ENCODE results near the gene PHAX.
"Not testable (repeated sequence)": the region's sequence is repeated elsewhere in the genome, so short reads cannot be mapped to it uniquely, and the experiment has no call there.

The PHAX gene

GRCh38 chr5:126591549-126591948 is 9.2 kb upstream of the PHAX start:
- no peaks in the 10 kb centered on the region for H3K9me3 Mint-ChIP-seq
- no peak for DNase-seq (ENCODE audit: low spot score in 2 of 2)
- H3K4me1 Mint-ChIP-seq, result peaks cover 11% of the 10 kb centered on the region
- no peak overlapping the region for H3K4me3 Mint-ChIP-seq
- H3K27ac Mint-ChIP-seq, result no peak overlapping the region
- H3K27me3 Mint-ChIP-seq, result peaks cover 5% of the 10 kb centered on the region
- peaks cover 1% of the 10 kb centered on the region for H3K36me3 Mint-ChIP-seq
- ATAC-seq (ENCODE audit: low read depth), result no peak

- peak within 1 kb of the TSS; percentile 91 for H3K4me3 Mint-ChIP-seq
- H3K27ac Mint-ChIP-seq, result no peak within 1 kb of the TSS
- H3K9me3 Mint-ChIP-seq, result no peaks in the 10 kb centered on the region
- ATAC-seq (ENCODE audit: low read depth) (peak; percentile 68), DNase-seq (ENCODE audit: low spot score in 2 of 2) (peak in 1 of 2 donors; percentile 32)
- H3K4me1 Mint-ChIP-seq, result peaks cover 11% of the 10 kb centered on the region
- no peaks in the 10 kb centered on the region for H3K36me3 Mint-ChIP-seq
- peaks cover 5% of the 10 kb centered on the region for H3K27me3 Mint-ChIP-seq
Observed at GRCh38 chr5:126594748-126595485, 5.8 kb upstream of the PHAX start, which contains the start of gene ALDH7A1. ALDH7A1 (minus strand) TSS chr5:126595219; CDS start chr5:126595198, 21 bp downstream.

DNA sequence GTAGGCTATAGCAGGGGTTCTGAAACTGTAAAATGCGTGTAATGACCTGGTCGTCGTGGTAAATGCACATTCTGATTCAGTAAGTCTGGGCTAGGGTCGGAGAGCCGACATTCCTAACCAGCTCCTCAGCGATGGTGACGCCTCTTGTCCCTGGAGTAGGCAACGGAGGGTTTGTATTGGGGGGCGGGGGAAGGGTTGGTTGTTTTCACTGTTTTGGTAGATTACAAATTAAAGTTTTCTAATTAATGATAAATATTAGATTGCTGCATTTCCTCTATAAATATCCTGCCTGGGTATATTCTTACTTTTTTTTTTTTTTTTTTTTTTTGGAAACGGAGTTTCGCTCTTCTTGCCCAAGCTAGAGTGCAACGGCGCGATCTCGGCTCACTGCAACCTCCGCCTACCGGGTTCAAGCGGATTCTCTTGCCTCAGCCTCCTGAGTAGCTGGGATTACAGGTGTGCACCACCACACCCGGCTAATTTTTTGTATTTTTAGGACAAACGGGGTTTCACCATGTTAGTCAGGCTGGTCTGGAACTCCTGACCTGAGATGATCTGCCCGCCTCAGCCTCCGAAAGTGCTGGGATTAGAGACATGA is 5.2 kb upstream of the PHAX start:
- Mint-ChIP-seq H3K27me3 (peaks cover 5% of the 10 kb centered on the region), H3K9me3 (no peaks in the 10 kb centered on the region), H3K4me1 (peaks cover 14% of the 10 kb centered on the region), H3K27ac (no peak overlapping the region), H3K4me3 (peak overlapping the region; percentile 91), H3K36me3 (no peaks in the 10 kb centered on the region)
- DNase-seq (ENCODE audit: low spot score in 2 of 2) (no peak), ATAC-seq (ENCODE audit: low read depth) (peak; percentile 19)

GRCh38 chr5:126597156-126597555 is 3.6 kb upstream of the PHAX start:
- Mint-ChIP-seq H3K27me3 (peaks cover 5% of the 10 kb centered on the region), H3K36me3 (no peaks in the 10 kb centered on the region), H3K4me1 (peaks cover 14% of the 10 kb centered on the region), H3K9me3 (no peaks in the 10 kb centered on the region), H3K4me3 (no peak overlapping the region), H3K27ac (no peak overlapping the region)
- no peak for DNase-seq (ENCODE audit: low spot score in 2 of 2)
- no peak for ATAC-seq (ENCODE audit: low read depth)

GRCh38 chr5:126599499-126599898 is 1.2 kb upstream of the PHAX start:
- H3K9me3 Mint-ChIP-seq, result no peaks in the 10 kb centered on the region
- DNase-seq (ENCODE audit: low spot score in 2 of 2) (no peak), ATAC-seq (ENCODE audit: low read depth) (no peak)
- H3K4me3 Mint-ChIP-seq, result no peak overlapping the region
- H3K27me3 Mint-ChIP-seq, result no peaks in the 10 kb centered on the region
- peaks cover 19% of the 10 kb centered on the region for H3K4me1 Mint-ChIP-seq
- no peak overlapping the region for H3K27ac Mint-ChIP-seq
- peaks cover 9% of the 10 kb centered on the region for H3K36me3 Mint-ChIP-seq

GRCh38 chr5:126599971-126600630 is 646 bp upstream of the PHAX start:
- ATAC-seq (ENCODE audit: low read depth); H3K36me3 Mint-ChIP-seq: not testable (repeated sequence)

GRCh38 chr5:126603402-126603991 is 2.8 kb downstream of the PHAX start:
- DNase-seq (ENCODE audit: low spot score in 2 of 2), result no peak
- H3K27me3 Mint-ChIP-seq, result no peaks in the 10 kb centered on the region

More at GRCh38 chr5:126599971-126600630, 646 bp upstream of the PHAX start:
- peak overlapping the region; percentile 92 for H3K4me3 Mint-ChIP-seq
- peaks cover 14% of the 10 kb centered on the region for H3K4me1 Mint-ChIP-seq
- not testable (repeated sequence) for DNase-seq (ENCODE audit: low spot score in 2 of 2); H3K27me3 Mint-ChIP-seq; H3K9me3 Mint-ChIP-seq
- peak overlapping the region; percentile 52 for H3K27ac Mint-ChIP-seq

GRCh38 chr5:126605525-126605924 is 4.8 kb downstream of the PHAX start:
- Mint-ChIP-seq H3K4me3 (no peak overlapping the region), H3K36me3 (peaks cover 17% of the 10 kb centered on the region), H3K9me3 (no peaks in the 10 kb centered on the region), H3K27ac (peak overlapping the region; percentile 16), H3K4me1 (peaks cover 18% of the 10 kb centered on the region), H3K27me3 (no peaks in the 10 kb centered on the region)
- ATAC-seq (ENCODE audit: low read depth), result no peak
- DNase-seq (ENCODE audit: low spot score in 2 of 2), result no peak

More at GRCh38 chr5:126603402-126603991, 2.8 kb downstream of the PHAX start:
- ATAC-seq (ENCODE audit: low read depth), result no peak
- Mint-ChIP-seq H3K4me3 (no peak overlapping the region), H3K27ac (peak overlapping the region; percentile 82), H3K36me3 (peaks cover 12% of the 10 kb centered on the region), H3K9me3 (no peaks in the 10 kb centered on the region), H3K4me1 (peaks cover 17% of the 10 kb centered on the region)

DNA sequence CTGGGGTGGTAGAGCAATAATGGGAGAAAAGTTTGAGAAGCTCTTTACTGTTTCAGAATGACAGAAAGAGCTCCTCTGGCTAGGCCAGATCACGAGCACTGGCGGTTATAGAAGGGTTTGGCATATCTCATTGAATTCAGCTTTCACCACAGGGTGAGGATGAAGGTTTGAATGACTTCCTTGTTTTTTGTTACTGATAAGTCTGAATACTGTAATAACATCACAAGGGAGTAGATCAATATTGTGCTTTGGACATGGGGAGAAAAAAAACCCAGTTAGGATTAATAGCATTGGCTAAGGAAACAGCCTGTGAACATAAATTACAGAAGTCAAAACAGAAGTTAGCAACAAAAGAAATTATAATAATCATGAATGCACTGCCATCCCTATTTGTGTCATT is 9.4 kb downstream of the PHAX start:
- no peak for DNase-seq (ENCODE audit: low spot score in 2 of 2)
- peaks cover 19% of the 10 kb centered on the region for H3K36me3 Mint-ChIP-seq
- H3K4me3 Mint-ChIP-seq, result no peak overlapping the region
- H3K27ac Mint-ChIP-seq, result peak overlapping the region; percentile 45
- no peak for ATAC-seq (ENCODE audit: low read depth)
- peaks cover 24% of the 10 kb centered on the region for H3K4me1 Mint-ChIP-seq
- no peaks in the 10 kb centered on the region for H3K27me3 Mint-ChIP-seq
- no peaks in the 10 kb centered on the region for H3K9me3 Mint-ChIP-seq

DNA sequence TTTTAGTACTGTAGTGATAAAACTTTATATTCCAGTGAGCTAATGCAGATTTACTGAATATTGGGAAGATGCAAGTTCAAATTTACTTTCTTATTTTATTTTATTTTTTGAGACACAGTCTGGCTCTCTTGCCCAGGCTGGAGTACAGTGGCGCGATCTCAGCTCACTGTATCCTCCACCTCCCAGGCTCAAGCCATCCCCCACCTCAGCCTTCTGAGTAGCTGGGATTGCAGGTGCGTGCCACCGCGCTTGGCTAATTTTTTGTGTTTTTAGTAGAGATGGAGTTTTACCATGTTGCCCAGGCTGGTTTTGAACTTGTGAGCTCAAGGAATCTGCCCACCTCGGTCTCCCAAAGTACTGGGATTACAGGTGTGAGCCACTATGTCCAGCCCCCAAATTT is 9.9 kb downstream of the PHAX start:
- Mint-ChIP-seq H3K36me3 (peaks cover 19% of the 10 kb centered on the region), H3K27me3 (no peaks in the 10 kb centered on the region), H3K4me1 (peaks cover 24% of the 10 kb centered on the region), H3K4me3 (no peak overlapping the region), H3K9me3 (no peaks in the 10 kb centered on the region), H3K27ac (peak overlapping the region; percentile 64)
- DNase-seq (ENCODE audit: low spot score in 2 of 2), result no peak
- no peak for ATAC-seq (ENCODE audit: low read depth)

- no peak for DNase-seq (ENCODE audit: low spot score in 2 of 2)
- no peak for ATAC-seq (ENCODE audit: low read depth)
- no peaks in the 10 kb centered on the region for H3K9me3 Mint-ChIP-seq
- H3K36me3 Mint-ChIP-seq, result peaks cover 26% of the 10 kb centered on the region
- no peaks in the 10 kb centered on the region for H3K27me3 Mint-ChIP-seq
- H3K4me3 Mint-ChIP-seq, result no peak overlapping the region
- peaks cover 18% of the 10 kb centered on the region for H3K4me1 Mint-ChIP-seq
- H3K27ac Mint-ChIP-seq, result peak overlapping the region; percentile 82
Observed at GRCh38 chr5:126613941-126614592, 13.3 kb downstream of the PHAX start.

DNA sequence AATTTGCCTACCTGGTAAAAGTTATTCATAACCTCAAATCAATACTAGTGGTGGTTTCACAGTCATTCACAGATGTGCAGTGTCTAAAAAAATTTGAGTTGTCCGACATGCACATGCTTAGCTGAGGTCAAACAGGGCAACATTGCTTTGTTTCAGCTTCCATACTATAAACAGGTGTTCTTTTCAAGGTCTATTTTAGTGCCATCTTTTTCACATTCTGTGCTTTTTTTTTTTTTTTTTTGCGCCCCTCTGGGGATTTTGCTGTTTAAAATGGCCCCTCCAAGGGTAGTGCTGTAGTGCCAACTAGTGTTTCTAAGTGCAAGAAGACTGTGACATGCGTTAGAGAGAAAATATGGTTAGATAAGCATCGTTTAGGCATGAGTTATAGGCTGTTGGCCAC is 14.5 kb downstream of the PHAX start:
- ATAC-seq (ENCODE audit: low read depth) (no peak), DNase-seq (ENCODE audit: low spot score in 2 of 2) (no peak)
- H3K27me3 Mint-ChIP-seq, result no peaks in the 10 kb centered on the region
- H3K9me3 Mint-ChIP-seq, result no peaks in the 10 kb centered on the region
- peaks cover 22% of the 10 kb centered on the region for H3K36me3 Mint-ChIP-seq
- no peak overlapping the region for H3K4me3 Mint-ChIP-seq
- H3K27ac Mint-ChIP-seq, result peak overlapping the region; percentile 82
- peaks cover 14% of the 10 kb centered on the region for H3K4me1 Mint-ChIP-seq

DNA sequence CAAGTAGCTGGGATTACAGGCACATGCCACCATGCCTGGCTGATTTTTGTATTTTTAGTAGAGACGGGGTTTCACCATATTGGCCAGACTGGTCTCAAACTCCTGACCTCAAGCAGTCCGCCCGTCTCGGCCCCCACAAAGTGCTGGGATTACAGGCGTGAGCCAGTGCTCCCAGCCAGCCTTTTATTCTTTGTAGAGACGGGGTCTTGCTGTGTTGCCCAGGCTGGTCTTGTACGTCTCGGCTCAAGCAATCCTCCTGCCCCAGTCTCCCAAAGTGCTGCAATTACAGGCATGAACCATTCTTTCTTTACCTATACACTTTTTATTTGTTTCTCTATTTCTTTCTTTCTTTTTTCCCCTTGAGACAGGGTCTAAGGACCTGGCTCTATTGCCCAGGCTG is 16.9 kb downstream of the PHAX start:
- not testable (repeated sequence) for H3K4me3 Mint-ChIP-seq; H3K4me1 Mint-ChIP-seq; DNase-seq (ENCODE audit: low spot score in 2 of 2); H3K27ac Mint-ChIP-seq; ATAC-seq (ENCODE audit: low read depth); H3K27me3 Mint-ChIP-seq; H3K9me3 Mint-ChIP-seq
- peaks cover 16% of the 10 kb centered on the region for H3K36me3 Mint-ChIP-seq

Measured in memory B cell (primary cell).